Fibroblast of mammary gland (primary cell): Measurements from ENCODE around the gene BEGAIN.

Source experiments
- DNase-seq: peaks from one replicate; pipeline ENCODE4 v3.0.0-alpha.2; 2010; ENCODE audit warnings: low read depth
- H3K4me3 ChIP-seq: 2 replicates; pipeline ENCODE4 v1.5.1; 2011; ENCODE audit warnings: low read depth, mild to moderate bottlenecking, low read length, moderate library complexity; ENCODE audit not compliant: control insufficient read depth
- CTCF ChIP-seq: conservative IDR thresholded peaks from 2 replicates; pipeline ENCODE4 v1.5.1; 2011; ENCODE audit warnings: low read depth, low read length, inconsistent platforms; ENCODE audit not compliant: control insufficient read depth, insufficient read depth

BEGAIN gene

GRCh38 chr14:100537446-100538350, 49.5 kb downstream of the BEGAIN start:
- H3K4me3 ChIP-seq: no peak overlapping the region
- DNase-seq: no peak
- TF ChIP-seq CTCF: no peak

GRCh38 chr14:100536721-100537445, 50.3 kb downstream of the BEGAIN start:
- H3K4me3 ChIP-seq: no peak overlapping the region
- no peak for TF ChIP-seq CTCF
- no peak for DNase-seq

- no peak for TF ChIP-seq CTCF
These were observed 51.1 kb downstream of the BEGAIN start for GRCh38 chr14:100536121-100536510.

GRCh38 chr14:100535287-100536120, 51.7 kb downstream of the BEGAIN start:
- no peak for DNase-seq
- no peak for TF ChIP-seq CTCF
- H3K4me3 ChIP-seq: no peak overlapping the region

More at GRCh38 chr14:100536121-100536510, 51.1 kb downstream of the BEGAIN start:
- DNase-seq: no peak
- no peak overlapping the region for H3K4me3 ChIP-seq

- no peak overlapping the region for H3K4me3 ChIP-seq
- DNase-seq: no peak
- no peak for TF ChIP-seq CTCF
These were observed 52.5 kb downstream of the BEGAIN start for GRCh38 chr14:100534528-100535286.
